ENCODE measurements around the gene HPRT1.

The HPRT1 gene

DNA sequence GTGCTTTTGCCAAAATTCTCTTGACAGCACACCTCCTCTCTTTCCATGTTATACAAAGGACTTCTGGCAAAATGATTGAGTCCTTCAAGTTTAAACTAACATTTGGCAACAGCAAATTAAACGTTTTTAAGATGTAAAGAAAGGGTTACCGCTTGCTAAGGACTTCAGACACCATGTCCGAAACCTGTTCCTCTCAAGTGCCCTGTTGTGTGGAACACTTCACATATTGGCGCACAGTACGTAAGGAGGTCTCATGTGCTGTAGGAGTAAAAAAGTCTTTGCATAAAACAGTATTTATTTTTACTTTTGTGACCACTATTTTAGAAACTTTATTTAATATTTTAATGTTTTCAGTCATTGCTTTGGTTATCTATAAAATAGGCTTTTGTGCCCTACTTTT, 33.7 kb upstream of the HPRT1 start:
- Histone ChIP-seq H2BK5ac (ENCODE audit: low read length) (no peak overlapping the region), H3K4me2 (ENCODE audit: low read length) (no peak overlapping the region), H3K36me3 (ENCODE audit: control insufficient read depth, insufficient read depth, low read length) (no peaks in the 10 kb centered on the region), H4K5ac (ENCODE audit: low read length) (no peak overlapping the region), H2BK15ac (replicated peaks; ENCODE audit: low read depth) (no peak overlapping the region), H4K8ac (ENCODE audit: low read depth, low read length) (no peak overlapping the region), H3K56ac (ENCODE audit: low read length) (no peak overlapping the region), H3K4ac (ENCODE audit: low read depth, low read length) (no peak overlapping the region), H3K23ac (ENCODE audit: low read length) (no peak overlapping the region), H3K27ac (ENCODE audit: low read depth, low read length) (no peak overlapping the region), H2BK120ac (ENCODE audit: low read depth, low read length) (no peak overlapping the region), H3K27me3 (ENCODE audit: insufficient read depth, low read length, poor library complexity) (no peaks in the 10 kb centered on the region), H3K79me2 (ENCODE audit: control insufficient read depth, insufficient read depth, low read length) (no peaks in the 10 kb centered on the region), H3K18ac (ENCODE audit: low read length) (no peak overlapping the region), H3K4me1 (ENCODE audit: control insufficient read depth, low read depth, low read length) (no peaks in the 10 kb centered on the region), H3K79me1 (ENCODE audit: low read length) (no peaks in the 10 kb centered on the region), H3K9ac (ENCODE audit: low read length) (no peak overlapping the region), H3K4me3 (ENCODE audit: low read length) (no peak overlapping the region), H2AK5ac (ENCODE audit: low read length) (no peak overlapping the region)
- no peak for DNase-seq
- WGBS (ENCODE audit: extremely low coverage, insufficient coverage, low lambda C conversion rate), result no CpG with 5 or more reads among the region's 5 CpGs

DNA sequence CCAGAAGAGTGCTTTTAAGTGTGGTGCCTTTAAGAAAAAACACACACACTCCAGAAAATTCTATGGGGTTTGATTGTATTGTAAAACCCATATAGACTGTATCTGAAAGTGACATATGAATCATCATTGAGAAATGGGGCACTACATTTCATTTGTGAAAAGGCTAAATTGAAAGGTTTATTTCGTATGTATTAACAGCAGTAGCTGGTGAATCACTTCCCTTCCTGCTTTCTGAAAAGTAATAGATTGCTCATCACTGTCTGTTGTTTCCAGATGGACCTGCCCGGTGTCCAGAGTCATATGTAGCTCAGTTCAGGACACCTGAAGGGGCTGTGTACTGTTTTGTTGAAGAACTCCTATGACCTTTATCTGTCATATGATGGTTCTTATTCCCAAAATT, 28.1 kb upstream of the HPRT1 start:
- Histone ChIP-seq H3K36me3 (ENCODE audit: control insufficient read depth, insufficient read depth, low read length) (no peaks in the 10 kb centered on the region), H3K79me1 (ENCODE audit: low read length) (no peaks in the 10 kb centered on the region), H3K56ac (ENCODE audit: low read length) (no peak overlapping the region), H3K27me3 (ENCODE audit: insufficient read depth, low read length, poor library complexity) (no peaks in the 10 kb centered on the region), H4K8ac (ENCODE audit: low read depth, low read length) (no peak overlapping the region), H2AK5ac (ENCODE audit: low read length) (no peak overlapping the region), H3K4ac (ENCODE audit: low read depth, low read length) (no peak overlapping the region), H3K4me1 (ENCODE audit: control insufficient read depth, low read depth, low read length) (no peaks in the 10 kb centered on the region), H2BK5ac (ENCODE audit: low read length) (no peak overlapping the region), H3K23ac (ENCODE audit: low read length) (no peak overlapping the region), H2BK15ac (replicated peaks; ENCODE audit: low read depth) (no peak overlapping the region), H3K79me2 (ENCODE audit: control insufficient read depth, insufficient read depth, low read length) (no peaks in the 10 kb centered on the region), H3K9ac (ENCODE audit: low read length) (no peak overlapping the region), H2BK120ac (ENCODE audit: low read depth, low read length) (no peak overlapping the region), H3K18ac (ENCODE audit: low read length) (no peak overlapping the region), H4K5ac (ENCODE audit: low read length) (no peak overlapping the region), H3K4me2 (ENCODE audit: low read length) (no peak overlapping the region), H3K27ac (ENCODE audit: low read depth, low read length) (no peak overlapping the region), H3K4me3 (ENCODE audit: low read length) (no peak overlapping the region)
- no CpG with 5 or more reads among the region's 2 CpGs for WGBS (ENCODE audit: extremely low coverage, insufficient coverage, low lambda C conversion rate)
- no peak for DNase-seq

DNA sequence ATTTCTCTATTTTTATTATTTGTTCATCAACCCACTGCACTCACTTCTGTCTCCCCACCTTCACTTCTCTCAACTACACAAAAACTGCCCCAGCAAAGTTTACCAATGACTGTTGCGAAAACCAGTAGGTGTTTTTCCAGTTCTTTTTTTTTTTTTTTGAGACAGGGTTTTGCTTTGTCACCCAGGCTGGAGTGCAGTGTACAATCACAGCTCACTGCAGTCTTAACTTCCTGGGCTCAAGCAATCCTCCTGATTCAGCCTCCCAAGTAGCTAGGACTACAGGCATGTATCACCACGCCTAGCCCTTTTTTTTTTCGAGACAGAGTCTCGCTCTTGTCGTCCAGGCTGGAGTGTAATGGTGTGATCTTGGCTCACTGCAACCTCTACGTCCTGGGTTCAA, 24.1 kb upstream of the HPRT1 start:
- Histone ChIP-seq H2BK15ac (replicated peaks; ENCODE audit: low read depth) (no peak overlapping the region), H3K36me3 (ENCODE audit: control insufficient read depth, insufficient read depth, low read length) (no peaks in the 10 kb centered on the region), H3K4me2 (ENCODE audit: low read length) (no peak overlapping the region), H3K4me3 (ENCODE audit: low read length) (no peak overlapping the region), H3K27ac (ENCODE audit: low read depth, low read length) (no peak overlapping the region), H2BK5ac (ENCODE audit: low read length) (no peak overlapping the region), H4K5ac (ENCODE audit: low read length) (no peak overlapping the region), H3K56ac (ENCODE audit: low read length) (no peak overlapping the region), H3K23ac (ENCODE audit: low read length) (no peak overlapping the region), H3K79me1 (ENCODE audit: low read length) (no peaks in the 10 kb centered on the region), H3K4me1 (ENCODE audit: control insufficient read depth, low read depth, low read length) (no peaks in the 10 kb centered on the region), H3K9ac (ENCODE audit: low read length) (no peak overlapping the region), H2BK120ac (ENCODE audit: low read depth, low read length) (no peak overlapping the region), H4K8ac (ENCODE audit: low read depth, low read length) (no peak overlapping the region), H3K4ac (ENCODE audit: low read depth, low read length) (no peak overlapping the region), H3K79me2 (ENCODE audit: control insufficient read depth, insufficient read depth, low read length) (no peaks in the 10 kb centered on the region), H2AK5ac (ENCODE audit: low read length) (no peak overlapping the region), H3K18ac (ENCODE audit: low read length) (no peak overlapping the region), H3K27me3 (ENCODE audit: insufficient read depth, low read length, poor library complexity) (no peaks in the 10 kb centered on the region)
- no CpG with 5 or more reads among the region's 6 CpGs for WGBS (ENCODE audit: extremely low coverage, insufficient coverage, low lambda C conversion rate)
- no peak for DNase-seq

DNA sequence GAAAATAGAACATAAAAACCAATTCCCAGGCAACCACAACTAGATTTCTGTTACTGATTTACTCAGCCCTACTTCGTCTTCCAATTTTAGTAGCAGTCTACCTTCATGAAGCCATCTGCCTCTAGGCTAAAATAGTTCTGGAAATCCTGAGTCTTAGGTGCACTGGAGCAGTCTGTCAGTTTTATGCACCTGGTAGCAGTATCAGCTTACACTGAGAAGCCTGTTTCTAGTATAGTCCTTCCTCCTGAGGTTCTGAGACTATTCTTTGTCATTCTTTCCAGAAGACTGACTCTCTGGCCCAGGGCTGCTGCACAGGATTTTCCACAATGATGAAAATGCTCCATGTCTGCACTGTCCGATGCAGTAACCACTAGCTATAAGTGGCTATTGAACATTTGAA, 16.9 kb upstream of the HPRT1 start:
- H3K79me2 ChIP-seq (ENCODE audit: control insufficient read depth, insufficient read depth, low read length), result no peaks in the 10 kb centered on the region
- H2BK120ac ChIP-seq (ENCODE audit: low read depth, low read length), result no peak overlapping the region
- no peaks in the 10 kb centered on the region for H3K4me1 ChIP-seq (ENCODE audit: control insufficient read depth, low read depth, low read length)
- no peak overlapping the region for H3K4me2 ChIP-seq (ENCODE audit: low read length)
- H3K36me3 ChIP-seq (ENCODE audit: control insufficient read depth, insufficient read depth, low read length), result no peaks in the 10 kb centered on the region
- DNase-seq, result no peak
- H3K56ac ChIP-seq (ENCODE audit: low read length), result no peak overlapping the region
- no peak overlapping the region for H3K9ac ChIP-seq (ENCODE audit: low read length)
- H2BK5ac ChIP-seq (ENCODE audit: low read length), result no peak overlapping the region
- WGBS (ENCODE audit: extremely low coverage, insufficient coverage, low lambda C conversion rate), result no CpG with 5 or more reads among the region's 2 CpGs
- H4K5ac ChIP-seq (ENCODE audit: low read length), result no peak overlapping the region
- H4K8ac ChIP-seq (ENCODE audit: low read depth, low read length), result no peak overlapping the region
- H3K4me3 ChIP-seq (ENCODE audit: low read length), result no peak overlapping the region
- no peak overlapping the region for H3K18ac ChIP-seq (ENCODE audit: low read length)
- H3K23ac ChIP-seq (ENCODE audit: low read length), result no peak overlapping the region
- no peaks in the 10 kb centered on the region for H3K27me3 ChIP-seq (ENCODE audit: insufficient read depth, low read length, poor library complexity)
- no peak overlapping the region for H3K4ac ChIP-seq (ENCODE audit: low read depth, low read length)
- H3K27ac ChIP-seq (ENCODE audit: low read depth, low read length), result no peak overlapping the region
- H2BK15ac ChIP-seq (replicated peaks; ENCODE audit: low read depth), result no peak overlapping the region
- H2AK5ac ChIP-seq (ENCODE audit: low read length), result no peak overlapping the region
- H3K79me1 ChIP-seq (ENCODE audit: low read length), result no peaks in the 10 kb centered on the region

DNA sequence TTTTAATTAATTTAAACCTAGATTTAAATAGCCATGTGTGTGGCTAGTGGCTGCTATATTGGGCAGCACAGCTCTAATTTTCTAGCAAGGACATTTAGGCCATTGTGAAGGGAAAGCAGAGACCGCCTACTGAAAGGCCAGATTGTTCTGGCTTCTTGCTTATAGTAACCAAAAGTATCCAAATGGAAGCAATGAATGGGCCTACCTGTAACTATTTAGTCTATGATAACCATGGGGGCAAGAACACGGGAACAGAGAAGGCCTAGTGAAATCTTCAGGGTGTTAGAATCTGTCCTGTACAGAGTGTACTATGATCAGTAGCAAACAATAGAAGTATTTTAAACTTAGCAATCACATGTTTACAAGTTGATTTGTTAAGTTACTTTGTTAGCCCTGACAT, 16.5 kb upstream of the HPRT1 start:
- H4K8ac ChIP-seq (ENCODE audit: low read depth, low read length), result no peak overlapping the region
- no peaks in the 10 kb centered on the region for H3K4me1 ChIP-seq (ENCODE audit: control insufficient read depth, low read depth, low read length)
- H3K4me3 ChIP-seq (ENCODE audit: low read length), result no peak overlapping the region
- WGBS (ENCODE audit: extremely low coverage, insufficient coverage, low lambda C conversion rate), result no CpG with 5 or more reads among the region's 2 CpGs
- H2BK15ac ChIP-seq (replicated peaks; ENCODE audit: low read depth), result no peak overlapping the region
- DNase-seq, result no peak
- H3K56ac ChIP-seq (ENCODE audit: low read length), result no peak overlapping the region
- H3K23ac ChIP-seq (ENCODE audit: low read length), result no peak overlapping the region
- H3K27me3 ChIP-seq (ENCODE audit: insufficient read depth, low read length, poor library complexity), result no peaks in the 10 kb centered on the region
- no peak overlapping the region for H4K5ac ChIP-seq (ENCODE audit: low read length)
- H2AK5ac ChIP-seq (ENCODE audit: low read length), result no peak overlapping the region
- no peaks in the 10 kb centered on the region for H3K79me1 ChIP-seq (ENCODE audit: low read length)
- no peaks in the 10 kb centered on the region for H3K36me3 ChIP-seq (ENCODE audit: control insufficient read depth, insufficient read depth, low read length)
- H3K4me2 ChIP-seq (ENCODE audit: low read length), result no peak overlapping the region
- H2BK5ac ChIP-seq (ENCODE audit: low read length), result no peak overlapping the region
- H2BK120ac ChIP-seq (ENCODE audit: low read depth, low read length), result no peak overlapping the region
- no peak overlapping the region for H3K27ac ChIP-seq (ENCODE audit: low read depth, low read length)
- no peak overlapping the region for H3K9ac ChIP-seq (ENCODE audit: low read length)
- H3K4ac ChIP-seq (ENCODE audit: low read depth, low read length), result no peak overlapping the region
- H3K79me2 ChIP-seq (ENCODE audit: control insufficient read depth, insufficient read depth, low read length), result no peaks in the 10 kb centered on the region
- no peak overlapping the region for H3K18ac ChIP-seq (ENCODE audit: low read length)

DNA sequence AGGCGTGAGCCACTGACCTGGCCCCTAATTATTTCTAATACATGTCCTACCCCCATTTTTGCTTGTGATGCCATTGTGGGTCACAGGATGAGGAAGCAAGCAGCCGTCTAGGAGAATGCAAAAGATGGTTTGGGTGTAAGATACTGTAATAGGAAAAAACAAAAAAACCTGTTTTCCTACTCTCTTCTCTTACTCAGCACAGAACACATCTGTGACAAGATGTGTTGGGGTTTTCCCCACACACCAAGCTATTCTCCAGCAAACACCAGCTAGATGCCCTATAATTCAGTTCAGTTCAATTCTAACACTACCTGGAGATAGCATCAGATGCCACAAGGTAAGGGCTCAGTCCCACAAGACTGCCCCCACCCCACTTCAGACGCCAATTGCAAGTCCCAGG, 15.3 kb upstream of the HPRT1 start:
- Histone ChIP-seq H3K4me2 (ENCODE audit: low read length) (no peak overlapping the region), H3K9ac (ENCODE audit: low read length) (no peak overlapping the region), H4K8ac (ENCODE audit: low read depth, low read length) (no peak overlapping the region), H3K4me3 (ENCODE audit: low read length) (no peak overlapping the region), H2AK5ac (ENCODE audit: low read length) (no peak overlapping the region), H4K5ac (ENCODE audit: low read length) (no peak overlapping the region), H3K27ac (ENCODE audit: low read depth, low read length) (no peak overlapping the region), H2BK120ac (ENCODE audit: low read depth, low read length) (no peak overlapping the region), H3K23ac (ENCODE audit: low read length) (no peak overlapping the region), H3K4ac (ENCODE audit: low read depth, low read length) (no peak overlapping the region), H3K27me3 (ENCODE audit: insufficient read depth, low read length, poor library complexity) (no peaks in the 10 kb centered on the region), H3K4me1 (ENCODE audit: control insufficient read depth, low read depth, low read length) (no peaks in the 10 kb centered on the region), H2BK5ac (ENCODE audit: low read length) (no peak overlapping the region), H3K56ac (ENCODE audit: low read length) (no peak overlapping the region), H2BK15ac (replicated peaks; ENCODE audit: low read depth) (no peak overlapping the region), H3K36me3 (ENCODE audit: control insufficient read depth, insufficient read depth, low read length) (no peaks in the 10 kb centered on the region), H3K79me2 (ENCODE audit: control insufficient read depth, insufficient read depth, low read length) (no peaks in the 10 kb centered on the region), H3K18ac (ENCODE audit: low read length) (no peak overlapping the region), H3K79me1 (ENCODE audit: low read length) (no peaks in the 10 kb centered on the region)
- DNase-seq, result no peak
- WGBS (ENCODE audit: extremely low coverage, insufficient coverage, low lambda C conversion rate), result no CpG with 5 or more reads among the region's 3 CpGs
